Cardiac fibroblast (primary cell): ENCODE data around the gene BACE2.

Experiments
- DNase-seq, 2 donors: peaks; one replicate each; pipeline versions ENCODE4 v3.0.0 to v3.0.0-alpha.2; 2010; ENCODE audit warnings: low read depth in 2 of 2
- H3K4me3 ChIP-seq, 2 donors: replicated peaks in 1 of 2; 1 replicate in 1 of 2; 2 replicates in 1 of 2; pipeline ENCODE4 v1.5.1; 2011; ENCODE audit warnings: low read depth in 2 of 2, low read length in 2 of 2, mild to moderate bottlenecking in 2 of 2, moderate library complexity in 1 of 2
- CTCF ChIP-seq: IDR thresholded peaks from one replicate; pipeline ENCODE4 v1.5.1; 2011; ENCODE audit warnings: low read depth, mild to moderate bottlenecking, low read length, inconsistent platforms

BACE2 gene

GRCh38 chr21:41318218-41318617, 150.3 kb downstream of the BACE2 start:
- no peak for TF ChIP-seq CTCF
- H3K4me3 ChIP-seq: no peak overlapping the region
- no peak for DNase-seq

GRCh38 chr21:41319273-41319672, 151.3 kb downstream of the BACE2 start:
- DNase-seq: no peak
- no peak overlapping the region for H3K4me3 ChIP-seq
- TF ChIP-seq CTCF: no peak

- no peak overlapping the region for H3K4me3 ChIP-seq
- TF ChIP-seq CTCF: no peak
- no peak for DNase-seq
Measured at GRCh38 chr21:41321211-41321907, 153.4 kb downstream of the BACE2 start.

- no peak overlapping the region for H3K4me3 ChIP-seq
- no peak for TF ChIP-seq CTCF
- no peak for DNase-seq
Measured at GRCh38 chr21:41321908-41322495, 154.0 kb downstream of the BACE2 start.

- H3K4me3 ChIP-seq: no peak overlapping the region
- no peak for TF ChIP-seq CTCF
- no peak for DNase-seq
Measured at GRCh38 chr21:41322496-41323382, 154.8 kb downstream of the BACE2 start.

- no peak for DNase-seq
- no peak overlapping the region for H3K4me3 ChIP-seq
- TF ChIP-seq CTCF: no peak
Measured at GRCh38 chr21:41325138-41325912, 157.4 kb downstream of the BACE2 start.
